IPS-18a (cell line): ENCODE measurements around the gene ARMC8.

Source experiments
- H3K27ac ChIP-seq: one replicate; pipeline ENCODE4 v1.5.1; 2013; ENCODE audit warnings: low read length
- H3K27me3 ChIP-seq: one replicate; pipeline ENCODE4 v1.6.1; 2013; ENCODE audit warnings: mild to moderate bottlenecking, low read length; ENCODE audit not compliant: control insufficient read depth, insufficient read depth
- H3K36me3 ChIP-seq: one replicate; pipeline ENCODE4 v1.6.1; 2013; ENCODE audit warnings: low read depth, low read length; ENCODE audit not compliant: control insufficient read depth
- H3K4me1 ChIP-seq: one replicate; pipeline ENCODE4 v1.6.1; 2013; ENCODE audit warnings: low read depth, low read length; ENCODE audit not compliant: control insufficient read depth
- H3K4me3 ChIP-seq: one replicate; pipeline ENCODE4 v1.5.1; 2013; ENCODE audit warnings: low read length
- H3K9ac ChIP-seq: one replicate; pipeline ENCODE4 v1.6.1; 2013; ENCODE audit warnings: mild to moderate bottlenecking, low read length, moderate library complexity
- H3K9me3 ChIP-seq: one replicate; pipeline ENCODE4 v1.6.1; 2013; ENCODE audit warnings: low read depth, low read length; ENCODE audit not compliant: control insufficient read depth

Gene ARMC8

DNA sequence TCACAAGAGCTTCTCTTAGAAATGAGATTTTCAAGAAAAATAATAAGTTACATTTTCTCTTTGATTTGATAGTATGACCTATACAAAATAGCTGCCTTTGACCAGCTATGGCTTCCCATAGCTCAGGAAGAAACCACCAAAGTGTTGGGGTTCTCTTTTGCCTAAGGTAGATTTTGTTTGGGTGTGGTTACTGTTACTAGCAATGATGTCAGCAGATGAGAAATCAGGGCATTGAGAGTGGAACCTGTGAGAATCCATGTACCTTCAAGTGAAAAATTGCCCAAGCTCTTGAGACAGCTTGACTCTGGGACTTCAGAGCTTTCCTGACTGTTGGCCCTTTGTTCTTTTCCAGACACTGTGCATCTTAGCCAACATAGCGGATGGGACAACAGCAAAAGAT is 97.0 kb downstream of the ARMC8 start:
- Histone ChIP-seq H3K36me3 (peaks cover 25% of the 10 kb centered on the region), H3K27me3 (no peaks in the 10 kb centered on the region), H3K9me3 (no peaks in the 10 kb centered on the region), H3K9ac (no peak overlapping the region), H3K27ac (no peak overlapping the region), H3K4me1 (no peaks in the 10 kb centered on the region), H3K4me3 (no peak overlapping the region)

DNA sequence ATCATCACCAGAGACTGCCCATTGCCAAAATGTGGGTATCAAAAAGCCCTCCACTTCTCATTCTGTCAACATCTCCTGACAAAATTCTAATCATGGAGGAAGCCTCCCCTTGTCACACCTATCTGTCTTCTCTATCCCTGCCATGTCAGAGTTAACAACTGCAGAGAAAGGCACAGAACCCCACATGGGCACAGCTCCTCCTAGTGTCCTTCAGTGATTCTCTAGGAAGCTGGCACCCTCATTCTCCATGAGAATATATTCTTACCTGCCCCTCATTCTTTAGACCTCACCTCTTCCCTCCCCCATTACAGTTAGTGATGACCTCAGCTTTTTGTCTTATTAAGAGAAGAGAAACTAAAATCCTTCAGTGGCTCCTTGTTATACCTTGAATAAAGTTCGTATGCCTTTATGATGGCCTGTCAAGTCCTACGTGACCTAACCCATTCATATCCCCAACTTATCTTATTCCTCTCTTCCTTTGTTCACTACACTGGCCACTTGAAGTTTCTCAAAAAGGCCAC is 97.9 kb downstream of the ARMC8 start:
- Histone ChIP-seq H3K27me3 (no peaks in the 10 kb centered on the region), H3K4me3 (no peak overlapping the region), H3K27ac (no peak overlapping the region), H3K9me3 (no peaks in the 10 kb centered on the region), H3K4me1 (no peaks in the 10 kb centered on the region), H3K36me3 (peaks cover 35% of the 10 kb centered on the region), H3K9ac (no peak overlapping the region)

DNA sequence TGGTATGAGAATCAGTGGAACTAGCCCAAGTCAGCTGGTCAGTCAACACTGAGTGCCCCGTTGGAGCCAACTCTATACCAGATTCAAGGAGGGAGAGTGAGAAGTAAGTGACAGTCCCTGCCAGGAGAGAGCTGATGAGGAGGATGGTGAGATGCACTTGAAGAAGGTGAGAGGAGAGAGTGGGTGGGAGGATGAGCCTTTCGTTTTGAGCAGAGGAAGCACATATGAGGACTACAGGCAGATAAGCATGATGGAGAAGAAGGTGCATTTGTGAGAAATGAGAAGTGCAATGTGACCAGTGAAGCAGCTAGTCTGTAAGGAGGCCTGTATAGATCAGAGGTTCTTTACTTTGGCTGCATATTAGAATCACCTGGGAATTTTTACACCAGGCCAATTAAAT is 102.2 kb downstream of the ARMC8 start:
- H3K27me3 ChIP-seq, result no peaks in the 10 kb centered on the region
- H3K9me3 ChIP-seq, result no peaks in the 10 kb centered on the region
- H3K9ac ChIP-seq, result no peak overlapping the region
- H3K36me3 ChIP-seq, result peaks cover 52% of the 10 kb centered on the region
- H3K4me1 ChIP-seq, result no peaks in the 10 kb centered on the region
- H3K4me3 ChIP-seq, result no peak overlapping the region
- H3K27ac ChIP-seq, result no peak overlapping the region

DNA sequence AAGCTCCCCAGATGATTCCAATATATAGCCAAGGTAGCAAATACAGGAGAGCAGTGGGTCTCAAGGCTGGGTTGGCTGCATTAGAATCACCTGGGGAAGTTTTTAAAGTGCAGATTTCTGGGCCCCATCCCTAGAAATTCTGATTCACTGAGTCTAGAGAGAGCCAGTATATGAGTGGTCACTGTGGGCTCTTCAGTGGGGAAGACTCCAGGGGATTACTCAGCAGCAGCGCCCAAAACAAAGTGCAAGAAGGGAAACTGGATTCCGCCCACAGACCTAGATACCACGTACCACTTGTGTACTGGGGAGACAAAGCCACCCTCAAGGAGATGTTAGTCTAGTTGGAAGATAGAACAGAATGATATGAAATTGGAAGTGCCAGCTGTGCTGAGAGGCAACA is 102.6 kb downstream of the ARMC8 start:
- H3K9ac ChIP-seq, result no peak overlapping the region
- no peaks in the 10 kb centered on the region for H3K4me1 ChIP-seq
- peaks cover 52% of the 10 kb centered on the region for H3K36me3 ChIP-seq
- H3K27ac ChIP-seq, result no peak overlapping the region
- H3K9me3 ChIP-seq, result no peaks in the 10 kb centered on the region
- no peak overlapping the region for H3K4me3 ChIP-seq
- H3K27me3 ChIP-seq, result no peaks in the 10 kb centered on the region

DNA sequence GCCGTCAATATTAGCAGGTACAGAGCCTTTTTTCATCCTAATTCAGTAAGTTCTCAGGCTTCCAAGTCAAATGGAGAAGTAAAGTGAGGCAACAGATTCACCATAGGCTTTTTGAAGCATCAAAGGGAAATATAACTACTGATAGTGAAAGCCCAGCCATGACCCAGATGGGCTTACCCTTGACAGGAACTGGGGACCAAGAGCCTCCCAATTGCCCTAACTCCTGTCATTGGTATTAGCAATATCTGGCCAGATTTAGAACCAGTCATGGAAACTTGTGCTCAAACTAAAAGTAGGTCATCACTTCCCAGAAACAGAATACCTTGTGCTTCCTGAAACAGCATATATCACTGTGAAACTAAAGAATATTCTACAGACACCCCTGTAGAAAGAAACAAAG is 109.5 kb downstream of the ARMC8 start:
- no peaks in the 10 kb centered on the region for H3K27me3 ChIP-seq
- H3K36me3 ChIP-seq, result peaks cover 32% of the 10 kb centered on the region
- H3K9ac ChIP-seq, result no peak overlapping the region
- H3K27ac ChIP-seq, result no peak overlapping the region
- H3K4me3 ChIP-seq, result no peak overlapping the region
- no peaks in the 10 kb centered on the region for H3K4me1 ChIP-seq
- H3K9me3 ChIP-seq, result no peaks in the 10 kb centered on the region

DNA sequence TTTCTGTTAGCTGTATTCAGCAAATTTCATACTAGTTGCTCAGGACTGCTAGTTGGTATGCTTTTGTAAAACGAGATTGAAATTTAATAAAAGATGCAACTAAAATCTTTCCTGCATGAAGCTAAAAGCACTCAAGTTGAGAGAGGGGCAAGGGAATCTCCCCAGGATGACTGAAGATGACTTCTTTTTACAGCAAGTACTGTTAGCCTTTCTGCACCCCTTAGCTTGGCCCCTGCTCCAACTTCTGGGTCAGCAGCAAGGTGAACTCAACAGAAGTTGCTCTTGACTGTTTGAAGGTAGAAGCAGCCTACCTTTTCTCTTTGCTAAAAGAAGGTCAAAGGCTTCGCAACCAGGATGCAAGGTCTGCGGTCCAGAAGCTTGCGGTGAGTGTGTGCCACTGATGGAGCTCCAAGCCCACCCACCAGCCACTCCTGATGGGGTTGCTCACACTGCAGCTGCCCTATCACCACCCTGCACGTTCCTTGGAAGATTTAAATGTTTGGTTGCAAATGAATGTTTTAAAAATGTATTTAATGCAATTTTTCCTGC is 110.0 kb downstream of the ARMC8 start:
- no peaks in the 10 kb centered on the region for H3K9me3 ChIP-seq

DNA sequence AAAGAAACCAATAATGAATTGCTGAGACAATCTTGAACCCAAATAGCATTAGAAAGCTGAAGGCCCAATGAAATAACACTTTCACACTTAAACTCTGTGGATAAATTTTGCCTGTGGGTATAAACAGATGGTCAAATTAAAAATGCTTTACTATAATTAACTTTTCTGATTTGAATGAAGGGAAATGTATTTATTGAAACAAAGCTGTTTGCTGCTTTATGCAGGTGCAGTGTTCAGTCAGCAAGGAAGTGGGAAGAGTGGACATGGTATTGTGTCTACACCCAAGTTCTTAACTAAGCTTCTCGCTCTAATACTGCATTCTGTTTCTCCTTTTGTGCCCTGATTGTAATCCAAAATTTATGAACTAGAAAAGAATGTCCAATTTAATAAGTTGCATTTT is 110.8 kb downstream of the ARMC8 start:
- Histone ChIP-seq H3K9ac (no peak overlapping the region), H3K9me3 (no peaks in the 10 kb centered on the region), H3K27ac (no peak overlapping the region), H3K27me3 (no peaks in the 10 kb centered on the region), H3K36me3 (peaks cover 32% of the 10 kb centered on the region), H3K4me1 (no peaks in the 10 kb centered on the region), H3K4me3 (no peak overlapping the region)

More for the DNA sequence above, 110.0 kb downstream of the ARMC8 start:
- no peaks in the 10 kb centered on the region for H3K4me1 ChIP-seq
- H3K27ac ChIP-seq, result no peak overlapping the region
- H3K36me3 ChIP-seq, result peaks cover 32% of the 10 kb centered on the region
- no peak overlapping the region for H3K4me3 ChIP-seq
- H3K9ac ChIP-seq, result no peak overlapping the region
- no peaks in the 10 kb centered on the region for H3K27me3 ChIP-seq

DNA sequence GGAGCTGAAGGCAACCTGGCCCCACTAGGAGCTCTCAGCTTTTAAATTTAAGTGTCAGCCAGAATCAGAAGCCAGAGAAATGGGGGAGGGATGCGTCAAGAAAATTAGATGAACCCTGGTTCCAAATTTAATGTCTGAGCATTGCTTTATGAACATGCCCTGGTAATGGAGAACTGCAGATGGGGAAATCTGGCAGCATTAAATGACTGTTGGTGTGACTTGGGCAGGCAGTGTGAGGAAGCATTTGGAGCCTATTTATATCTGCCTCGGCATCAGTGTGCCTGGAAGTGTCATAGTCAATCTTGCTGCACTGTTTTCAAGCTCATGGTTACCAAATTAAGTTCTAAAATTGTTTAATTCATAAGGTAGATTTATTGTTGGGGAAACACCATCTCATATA is 113.5 kb downstream of the ARMC8 start:
- no peaks in the 10 kb centered on the region for H3K4me1 ChIP-seq
- no peaks in the 10 kb centered on the region for H3K27me3 ChIP-seq
- no peak overlapping the region for H3K4me3 ChIP-seq
- no peak overlapping the region for H3K9ac ChIP-seq
- H3K27ac ChIP-seq, result no peak overlapping the region
- H3K9me3 ChIP-seq, result no peaks in the 10 kb centered on the region
- H3K36me3 ChIP-seq, result peaks cover 18% of the 10 kb centered on the region

DNA sequence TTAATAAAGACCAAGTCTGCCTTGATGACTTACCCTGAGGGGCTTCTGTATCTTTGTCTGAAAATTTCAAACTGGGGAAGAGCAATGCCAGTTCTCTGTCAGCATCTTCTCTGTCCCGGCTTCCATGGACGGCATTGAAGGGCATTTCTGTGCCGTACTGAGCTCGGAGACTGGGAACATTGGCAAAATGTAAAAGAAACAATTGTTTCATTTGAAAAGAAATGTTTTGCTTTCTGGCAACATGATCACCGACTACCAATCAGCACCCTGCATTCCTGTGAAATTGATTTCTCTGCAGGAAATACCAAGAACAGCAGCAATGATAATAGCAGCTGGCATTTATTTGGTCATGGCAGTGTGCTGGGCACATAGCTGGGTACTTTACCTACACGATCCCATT is 116.4 kb downstream of the ARMC8 start:
- H3K4me1 ChIP-seq, result no peaks in the 10 kb centered on the region
- no peak overlapping the region for H3K27ac ChIP-seq
- no peak overlapping the region for H3K9ac ChIP-seq
- H3K27me3 ChIP-seq, result no peaks in the 10 kb centered on the region
- peaks cover 3% of the 10 kb centered on the region for H3K9me3 ChIP-seq
- H3K36me3 ChIP-seq, result no peaks in the 10 kb centered on the region
- H3K4me3 ChIP-seq, result no peak overlapping the region

DNA sequence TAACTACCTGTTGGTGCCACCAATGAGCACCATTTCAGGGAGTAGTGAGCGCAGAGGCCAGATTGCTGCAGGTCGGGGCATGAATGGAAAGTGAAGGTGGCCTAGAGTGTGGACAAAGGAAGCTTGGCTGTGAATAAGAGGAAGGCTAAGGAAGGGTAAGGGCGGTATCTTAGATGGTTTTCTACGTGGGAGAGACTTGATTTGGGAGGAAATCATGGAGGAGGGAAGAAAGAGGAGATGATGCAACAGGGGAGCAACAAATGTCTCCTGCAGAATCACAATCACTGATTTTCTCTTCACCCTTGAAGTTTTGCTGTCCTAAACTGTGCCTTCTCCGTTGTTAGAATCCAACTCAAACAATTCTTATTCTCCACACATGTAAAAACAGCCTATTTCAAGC is 120.8 kb downstream of the ARMC8 start:
- Histone ChIP-seq H3K9me3 (peaks cover 4% of the 10 kb centered on the region), H3K27ac (no peak overlapping the region), H3K4me1 (no peaks in the 10 kb centered on the region), H3K36me3 (no peaks in the 10 kb centered on the region), H3K9ac (no peak overlapping the region), H3K4me3 (no peak overlapping the region), H3K27me3 (no peaks in the 10 kb centered on the region)

DNA sequence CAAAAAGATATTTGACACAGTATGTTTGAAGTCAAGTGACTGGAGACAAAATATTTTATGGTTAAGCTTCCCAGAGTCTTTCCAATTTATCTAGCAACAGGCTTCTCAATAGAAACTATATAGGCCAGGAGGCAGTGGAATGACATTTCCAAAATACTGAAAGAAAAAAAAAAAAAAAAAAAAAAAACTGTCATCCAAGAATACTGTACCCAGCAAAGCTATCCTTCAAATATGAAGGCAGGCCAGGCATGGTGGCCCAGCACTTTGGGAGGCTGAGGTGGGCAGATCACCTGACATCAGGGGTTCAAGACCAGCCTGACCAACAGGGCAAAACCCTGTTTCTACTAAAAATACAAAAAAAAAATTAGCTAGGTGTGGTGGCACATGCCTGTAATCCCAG is 121.7 kb downstream of the ARMC8 start:
- Histone ChIP-seq H3K9me3 (peaks cover 4% of the 10 kb centered on the region), H3K27ac (no peak overlapping the region), H3K4me1 (no peaks in the 10 kb centered on the region), H3K36me3 (no peaks in the 10 kb centered on the region), H3K27me3 (no peaks in the 10 kb centered on the region), H3K9ac (no peak overlapping the region), H3K4me3 (no peak overlapping the region)

DNA sequence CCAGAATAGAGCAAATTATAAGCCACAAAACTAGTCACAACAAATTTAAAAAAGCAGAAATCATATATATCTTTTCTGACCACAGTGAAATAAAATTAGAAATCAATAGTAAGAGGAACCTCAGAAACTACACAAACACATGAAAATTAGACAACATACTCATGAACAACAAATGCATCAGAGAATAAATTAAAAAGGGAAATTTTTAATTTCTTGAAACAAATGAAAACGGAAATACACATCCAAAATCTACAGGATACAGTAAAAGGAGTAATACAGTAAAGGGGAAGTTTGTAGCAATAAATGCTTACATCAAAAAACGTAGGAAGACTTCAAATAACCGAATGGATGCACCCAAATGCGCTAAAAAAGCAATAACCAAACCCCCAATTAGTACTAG is 123.4 kb downstream of the ARMC8 start:
- Histone ChIP-seq H3K36me3 (no peaks in the 10 kb centered on the region), H3K9ac (no peak overlapping the region), H3K27me3 (no peaks in the 10 kb centered on the region), H3K9me3 (peaks cover 4% of the 10 kb centered on the region), H3K27ac (no peak overlapping the region), H3K4me3 (no peak overlapping the region), H3K4me1 (no peaks in the 10 kb centered on the region)
